GM12872 (cell line): Measurements from ENCODE around the gene RMND5A.

Source experiments
- CTCF ChIP-seq: IDR thresholded peaks from 3 replicates; pipeline ENCODE4 v1.5.1; 2011; ENCODE audit warnings: low read depth, mild to moderate bottlenecking, low read length, moderate library complexity; ENCODE audit not compliant: insufficient read depth

The RMND5A gene

GRCh38 chr2:86790676-86791572 is 70.8 kb downstream of the RMND5A start, which contains the start of gene CD8A:
CD8A (minus strand) TSS chr2:86790913; CDS start chr2:86790825, 88 bp downstream.
- TF ChIP-seq CTCF: no peak

- no peak for TF ChIP-seq CTCF
These were observed 71.5 kb downstream of the RMND5A start for GRCh38 chr2:86791573-86791972.

DNA sequence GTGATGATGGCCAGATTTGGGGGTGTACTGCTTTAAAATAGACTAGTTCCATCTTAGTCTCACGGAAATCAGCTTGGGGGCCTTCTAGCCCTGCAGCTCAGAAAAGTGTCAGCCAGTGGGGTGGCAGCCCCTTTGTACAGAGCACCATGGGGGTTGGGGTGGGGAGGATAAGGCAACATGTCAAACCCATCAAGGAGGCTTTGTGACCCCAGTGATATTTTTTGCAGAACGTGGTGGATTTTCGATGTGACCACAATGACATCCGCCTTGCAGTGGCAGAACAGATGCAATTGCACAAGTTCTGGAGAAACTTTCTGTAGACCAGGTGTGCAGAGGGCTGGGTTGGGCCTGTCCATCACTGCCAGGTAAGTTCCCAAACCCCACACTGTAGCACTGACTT is 73.7 kb downstream of the RMND5A start:
- TF ChIP-seq CTCF: no peak

GRCh38 chr2:86794861-86795260 is 74.8 kb downstream of the RMND5A start:
- no peak for TF ChIP-seq CTCF

- no peak for TF ChIP-seq CTCF
These were observed 80.9 kb downstream of the RMND5A start for GRCh38 chr2:86800856-86801567.

GRCh38 chr2:86806059-86806857 is 86.2 kb downstream of the RMND5A start:
- TF ChIP-seq CTCF: no peak

DNA sequence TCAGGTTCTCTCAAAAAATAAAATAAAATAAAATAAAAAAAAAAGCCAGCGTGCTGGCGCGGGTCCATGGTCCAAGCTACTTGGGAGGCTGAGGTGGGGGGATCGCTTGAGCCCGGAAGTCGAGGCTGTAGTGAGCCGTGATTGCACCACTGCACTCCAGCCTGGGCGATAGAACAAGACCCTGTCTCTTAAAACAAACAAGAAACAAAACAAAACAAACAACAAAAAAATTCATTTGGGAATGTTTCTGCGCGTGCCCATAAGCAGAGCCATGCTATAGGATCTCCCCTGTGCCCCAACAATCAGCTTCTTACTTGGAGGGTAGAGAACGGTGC is 87.0 kb downstream of the RMND5A start:
- no peak for TF ChIP-seq CTCF
